Immature natural killer cell (primary cell): ENCODE data around the gene IL16. TPM values are rescaled to one million over a fixed set of nuclear protein-coding genes. Genes with fewer than 3 reads are reported as not detected.
"Not testable (repeated sequence)": the region's sequence is repeated elsewhere in the genome, so short reads cannot be mapped to it uniquely, and the experiment has no call there.

Source experiments
- DNase-seq, 3 donors: peaks; one replicate each; pipeline ENCODE4 v3.0.0; 2022; ENCODE audit warnings: mixed read lengths in 1 of 3
- H3K27ac Mint-ChIP-seq, 6 donors: one replicate each; pipeline ENCODE4 v1.8.0; 2020; ENCODE audit warnings: mixed read lengths in 6 of 6, mild to moderate bottlenecking in 5 of 6, inconsistent platforms in 4 of 6, moderate library complexity in 3 of 6
- H3K27me3 Mint-ChIP-seq, 3 donors: one replicate each; pipeline ENCODE4 v1.8.0; 2020 to 2021; ENCODE audit warnings: low read depth in 3 of 3, mild to moderate bottlenecking in 3 of 3, mixed read lengths in 3 of 3, moderate library complexity in 3 of 3, inconsistent platforms in 1 of 3
- H3K36me3 Mint-ChIP-seq, 3 donors: one replicate each; pipeline ENCODE4 v1.8.0; 2020; ENCODE audit warnings: mixed read lengths in 3 of 3, inconsistent platforms in 2 of 3, mild to moderate bottlenecking in 2 of 3
- H3K4me1 Mint-ChIP-seq, 2 donors: one replicate each; pipeline ENCODE4 v1.8.0; 2020; ENCODE audit warnings: inconsistent platforms in 2 of 2, mild to moderate bottlenecking in 2 of 2, mixed read lengths in 2 of 2, moderate library complexity in 1 of 2
- H3K4me3 Mint-ChIP-seq, 5 donors: one replicate each; pipeline ENCODE4 v1.8.0; 2020; ENCODE audit warnings: mild to moderate bottlenecking in 5 of 5, mixed read lengths in 5 of 5, inconsistent platforms in 3 of 5, moderate library complexity in 3 of 5
- H3K9me3 Mint-ChIP-seq, 6 donors: one replicate each; pipeline ENCODE4 v1.8.0; 2020; ENCODE audit warnings: mild to moderate bottlenecking in 6 of 6, mixed read lengths in 6 of 6, inconsistent platforms in 4 of 6, moderate library complexity in 3 of 6
- polyA plus RNA-seq, 3 donors: library from polyadenylated mRNA; unstranded; fragments of 300-500 nt; fragmentation: Illumina TruSeq; gene quantifications; one replicate each; pipeline ENCODE4 v1.2.3, GENCODE V29; 2021

IL16 gene
- polyA plus RNA-seq, 3 donors from 2014 or later = 147 to 301 (median 155) TPM

GRCh38 chr15:81333363-81333762 lies 136.7 kb downstream of the IL16 start:
- Mint-ChIP-seq H3K36me3 (no peaks in the 10 kb centered on the region), H3K27me3 (peaks cover 0 to 3% (median 0%) of the 10 kb centered on the region in 3 donors), H3K4me3 (no peak overlapping the region), H3K9me3 (no peaks in the 10 kb centered on the region), H3K27ac (peak overlapping the region in 1 of 6 donors; percentile 5), H3K4me1 (no peaks in the 10 kb centered on the region)
- DNase-seq = no peak

- Mint-ChIP-seq H3K9me3 (no peaks in the 10 kb centered on the region), H3K27ac (no peak overlapping the region), H3K27me3 (peaks cover 0 to 3% (median 1%) of the 10 kb centered on the region in 3 donors), H3K4me3 (no peak overlapping the region), H3K36me3 (no peaks in the 10 kb centered on the region), H3K4me1 (no peaks in the 10 kb centered on the region)
- no peak for DNase-seq
Measured at GRCh38 chr15:81334768-81335435, 138.2 kb downstream of the IL16 start.

GRCh38 chr15:81335631-81336030 lies 139.0 kb downstream of the IL16 start:
- Mint-ChIP-seq H3K4me3 (no peak overlapping the region), H3K27me3 (peaks cover 0 to 1% (median 0%) of the 10 kb centered on the region in 3 donors), H3K9me3 (no peaks in the 10 kb centered on the region), H3K4me1 (no peaks in the 10 kb centered on the region), H3K27ac (no peak overlapping the region), H3K36me3 (no peaks in the 10 kb centered on the region)
- no peak for DNase-seq

- Mint-ChIP-seq H3K27me3 (peaks cover 0 to 1% (median 0%) of the 10 kb centered on the region in 3 donors), H3K27ac (no peak overlapping the region), H3K4me1 (no peaks in the 10 kb centered on the region), H3K4me3 (no peak overlapping the region), H3K36me3 (no peaks in the 10 kb centered on the region), H3K9me3 (no peaks in the 10 kb centered on the region)
- DNase-seq = peak; percentile 26 to 45 (median 28)
Measured at GRCh38 chr15:81336568-81336967, 139.9 kb downstream of the IL16 start.

GRCh38 chr15:81337241-81337640 lies 140.6 kb downstream of the IL16 start:
- Mint-ChIP-seq H3K36me3 (no peaks in the 10 kb centered on the region), H3K27me3 (peaks cover 0 to 1% (median 0%) of the 10 kb centered on the region in 3 donors), H3K4me1 (no peaks in the 10 kb centered on the region), H3K4me3 (no peak overlapping the region), H3K27ac (no peak overlapping the region), H3K9me3 (no peaks in the 10 kb centered on the region)
- DNase-seq = no peak

- Mint-ChIP-seq H3K4me3 (no peak overlapping the region), H3K9me3 (no peaks in the 10 kb centered on the region), H3K36me3 (no peaks in the 10 kb centered on the region), H3K4me1 (no peaks in the 10 kb centered on the region), H3K27ac (no peak overlapping the region), H3K27me3 (peaks cover 0 to 1% (median 0%) of the 10 kb centered on the region in 3 donors)
- DNase-seq = no peak
Measured at GRCh38 chr15:81337713-81338157, 141.1 kb downstream of the IL16 start.

GRCh38 chr15:81338170-81339007 lies 141.7 kb downstream of the IL16 start:
- DNase-seq = no peak
- H3K4me3 Mint-ChIP-seq = no peak overlapping the region
- no peaks in the 10 kb centered on the region for H3K9me3 Mint-ChIP-seq
- H3K4me1 Mint-ChIP-seq = no peaks in the 10 kb centered on the region
- no peaks in the 10 kb centered on the region for H3K36me3 Mint-ChIP-seq
- peaks cover 0 to 1% (median 0%) of the 10 kb centered on the region in 3 donors for H3K27me3 Mint-ChIP-seq
- H3K27ac Mint-ChIP-seq = peak overlapping the region in 1 of 6 donors; percentile 46

- no peak for DNase-seq
- Mint-ChIP-seq H3K4me3 (no peak overlapping the region), H3K27ac (no peak overlapping the region), H3K27me3 (peaks cover 0 to 2% (median 1%) of the 10 kb centered on the region in 3 donors), H3K9me3 (no peaks in the 10 kb centered on the region), H3K4me1 (no peaks in the 10 kb centered on the region), H3K36me3 (no peaks in the 10 kb centered on the region)
Measured at GRCh38 chr15:81339321-81339720, 142.6 kb downstream of the IL16 start.

- peak overlapping the region in 1 of 5 donors; percentile 12 for H3K4me3 Mint-ChIP-seq
- DNase-seq = no peak
- no peaks in the 10 kb centered on the region for H3K4me1 Mint-ChIP-seq
- peaks cover 0 to 2% (median 1%) of the 10 kb centered on the region in 3 donors for H3K27me3 Mint-ChIP-seq
- no peaks in the 10 kb centered on the region for H3K9me3 Mint-ChIP-seq
- no peak overlapping the region for H3K27ac Mint-ChIP-seq
- H3K36me3 Mint-ChIP-seq = no peaks in the 10 kb centered on the region
Measured at GRCh38 chr15:81339851-81340250, 143.2 kb downstream of the IL16 start.

GRCh38 chr15:81341351-81341750 lies 144.7 kb downstream of the IL16 start:
- H3K27ac Mint-ChIP-seq = no peak overlapping the region
- no peaks in the 10 kb centered on the region for H3K9me3 Mint-ChIP-seq
- no peaks in the 10 kb centered on the region for H3K36me3 Mint-ChIP-seq
- H3K4me3 Mint-ChIP-seq = no peak overlapping the region
- DNase-seq = no peak
- peaks cover 1 to 2% (median 2%) of the 10 kb centered on the region in 3 donors for H3K27me3 Mint-ChIP-seq
- no peaks in the 10 kb centered on the region for H3K4me1 Mint-ChIP-seq

GRCh38 chr15:81343371-81343770 lies 146.7 kb downstream of the IL16 start:
- H3K4me3 Mint-ChIP-seq = no peak overlapping the region
- H3K27me3 Mint-ChIP-seq = peaks cover 1 to 5% (median 2%) of the 10 kb centered on the region in 3 donors
- H3K36me3 Mint-ChIP-seq = no peaks in the 10 kb centered on the region
- H3K4me1 Mint-ChIP-seq = peaks cover 0 to 3% of the 10 kb centered on the region in 2 donors
- H3K27ac Mint-ChIP-seq = no peak overlapping the region
- no peak for DNase-seq
- H3K9me3 Mint-ChIP-seq = no peaks in the 10 kb centered on the region

- no peak overlapping the region for H3K27ac Mint-ChIP-seq
- no peak overlapping the region for H3K4me3 Mint-ChIP-seq
- no peaks in the 10 kb centered on the region for H3K9me3 Mint-ChIP-seq
- no peak for DNase-seq
- peaks cover 0 to 3% of the 10 kb centered on the region in 2 donors for H3K4me1 Mint-ChIP-seq
- peaks cover 0 to 5% (median 2%) of the 10 kb centered on the region in 3 donors for H3K27me3 Mint-ChIP-seq
- no peaks in the 10 kb centered on the region for H3K36me3 Mint-ChIP-seq
Measured at GRCh38 chr15:81346611-81347010, 149.9 kb downstream of the IL16 start.

- no peak overlapping the region for H3K4me3 Mint-ChIP-seq
- H3K9me3 Mint-ChIP-seq = no peaks in the 10 kb centered on the region
- no peak for DNase-seq
- peaks cover 0 to 5% (median 2%) of the 10 kb centered on the region in 3 donors for H3K27me3 Mint-ChIP-seq
- no peaks in the 10 kb centered on the region for H3K36me3 Mint-ChIP-seq
- no peak overlapping the region for H3K27ac Mint-ChIP-seq
- peaks cover 0 to 3% of the 10 kb centered on the region in 2 donors for H3K4me1 Mint-ChIP-seq
Measured at GRCh38 chr15:81347910-81348309, 151.2 kb downstream of the IL16 start.

- H3K4me3 Mint-ChIP-seq, H3K36me3 Mint-ChIP-seq, H3K9me3 Mint-ChIP-seq, DNase-seq, H3K27me3 Mint-ChIP-seq, H3K27ac Mint-ChIP-seq, H3K4me1 Mint-ChIP-seq: not testable (repeated sequence)
Measured at GRCh38 chr15:81348691-81349090, 152.0 kb downstream of the IL16 start.
